HG03342 (cell line): ENCODE measurements around the gene SLC24A1.

Experiments
- ATAC-seq: cut with Tn5 transposase; IDR thresholded peaks from one replicate; pipeline ENCODE4 v1.9.1; 2021; ENCODE audit warnings: mild to moderate bottlenecking, moderate library complexity; ENCODE audit not compliant: unreplicated experiment

SLC24A1 gene

GRCh38 chr15:65651831-65652749, 30.4 kb downstream of the SLC24A1 start:
- no peak for ATAC-seq

- ATAC-seq: no peak
Observed at GRCh38 chr15:65653341-65653740, 31.6 kb downstream of the SLC24A1 start.

GRCh38 chr15:65653801-65654521, 32.2 kb downstream of the SLC24A1 start:
- ATAC-seq: no peak

GRCh38 chr15:65655026-65655425, 33.3 kb downstream of the SLC24A1 start:
- ATAC-seq: no peak

GRCh38 chr15:65655457-65655856, 33.7 kb downstream of the SLC24A1 start:
- ATAC-seq: no peak

- ATAC-seq: no peak
Observed at GRCh38 chr15:65659502-65660052, 37.8 kb downstream of the SLC24A1 start.

- ATAC-seq: no peak
Observed at GRCh38 chr15:65660927-65661326, 39.2 kb downstream of the SLC24A1 start.

GRCh38 chr15:65663521-65663920, 41.8 kb downstream of the SLC24A1 start:
- ATAC-seq: no peak

- no peak for ATAC-seq
Observed at GRCh38 chr15:65666257-65666656, 44.5 kb downstream of the SLC24A1 start.

GRCh38 chr15:65675551-65675950, 53.8 kb downstream of the SLC24A1 start:
- ATAC-seq: no peak

- ATAC-seq: no peak
Observed at GRCh38 chr15:65676123-65676522, 54.4 kb downstream of the SLC24A1 start.

GRCh38 chr15:65680544-65680943, 58.8 kb downstream of the SLC24A1 start:
- ATAC-seq: no peak

GRCh38 chr15:65682404-65682911, 60.7 kb downstream of the SLC24A1 start:
- no peak for ATAC-seq

GRCh38 chr15:65688462-65688861, 66.7 kb downstream of the SLC24A1 start:
- ATAC-seq: no peak

- ATAC-seq: no peak
Observed at GRCh38 chr15:65690173-65690572, 68.4 kb downstream of the SLC24A1 start.

GRCh38 chr15:65690778-65691177, 69.0 kb downstream of the SLC24A1 start:
- no peak for ATAC-seq

- no peak for ATAC-seq
Observed at GRCh38 chr15:65695081-65695480, 73.3 kb downstream of the SLC24A1 start.
